Spinal cord (tissue), 10 donors: ENCODE data around the gene ZNF536. TPM values are rescaled to one million over a fixed set of nuclear protein-coding genes. Genes with fewer than 3 reads are reported as not detected.
A peak's percentile ranks its signal among the peaks of the same experiment; 100 is the strongest.

Experiments
- DNase-seq, 6 donors: peaks; one replicate each; pipeline versions ENCODE4 v3.0.0 to v3.0.0-alpha.2; 2013 to 2015; ENCODE audit warnings: low spot score in 6 of 6, low read depth in 4 of 6
- H3K27ac ChIP-seq: one replicate; pipeline ENCODE4 v1.5.1; 2013; ENCODE audit warnings: low read depth, low read length, control low read depth
- H3K27me3 ChIP-seq: one replicate; pipeline ENCODE4 v1.6.1; 2013; ENCODE audit warnings: low read length; ENCODE audit not compliant: control insufficient read depth, insufficient read depth
- H3K36me3 ChIP-seq: one replicate; pipeline ENCODE4 v1.6.1; 2013; ENCODE audit warnings: low read length; ENCODE audit not compliant: control insufficient read depth, insufficient read depth
- H3K4me1 ChIP-seq: one replicate; pipeline ENCODE4 v1.6.1; 2013; ENCODE audit warnings: low read length; ENCODE audit not compliant: control insufficient read depth, insufficient read depth
- H3K4me3 ChIP-seq: one replicate; pipeline ENCODE4 v1.5.1; 2013; ENCODE audit warnings: low read depth, low read length, control low read depth
- H3K9me3 ChIP-seq: one replicate; pipeline ENCODE4 v1.6.1; 2013; ENCODE audit warnings: low read length; ENCODE audit not compliant: control insufficient read depth, insufficient read depth
- whole genome bisulfite sequencing: methylation state at CpG from one replicate; pipeline ENCODE4 v1.1.5; 2013; ENCODE audit warnings: missing lambda C conversion rate; ENCODE audit not compliant: insufficient coverage; 5-methylcytosine and 5-hydroxymethylcytosine counted together
- polyA plus RNA-seq, 2 donors: library from polyadenylated mRNA; unstranded; fragments of 120-200 nt; gene quantifications; one replicate each; pipeline ENCODE4 v1.2.1, GENCODE V29; 2013; ENCODE audit not compliant: insufficient read length in 2 of 2
- total RNA-seq, 2 donors: library from RNA; depleted of rRNA in 1 of 2; stranded (reverse); fragments of 120-200 nt in 1 of 2; fragments of >200 nt in 1 of 2; gene quantifications; one replicate each; pipeline versions ENCODE4 v1.2.3 to v1.2.4, GENCODE V29; 2013 to 2014
- donor health status: healthy.

The ZNF536 gene
- total and polyA plus RNA-seq, 4 donors = 26.2 to 41.1 (median 28.9) TPM

- WGBS = 56% methylated on average over 4 of the region's 4 CpGs
- Histone ChIP-seq H3K27me3 (no peaks in the 10 kb centered on the region), H3K27ac (peak overlapping the region; percentile 51), H3K36me3 (peaks cover 5% of the 10 kb centered on the region), H3K4me3 (no peak overlapping the region), H3K9me3 (no peaks in the 10 kb centered on the region), H3K4me1 (peaks cover 33% of the 10 kb centered on the region)
- no peak for DNase-seq
These were observed 11.1 kb upstream of the ZNF536 start for GRCh38 chr19:30361107-30361447.

- Histone ChIP-seq H3K4me1 (peaks cover 33% of the 10 kb centered on the region), H3K9me3 (no peaks in the 10 kb centered on the region), H3K27ac (no peak overlapping the region), H3K27me3 (no peaks in the 10 kb centered on the region), H3K4me3 (no peak overlapping the region), H3K36me3 (peaks cover 5% of the 10 kb centered on the region)
- no peak for DNase-seq
- 59% methylated on average over 4 of the region's 13 CpGs for whole genome bisulfite sequencing
These were observed 10.5 kb upstream of the ZNF536 start for GRCh38 chr19:30361721-30362120.

- Histone ChIP-seq H3K27me3 (no peaks in the 10 kb centered on the region), H3K27ac (no peak overlapping the region)
- 88% methylated on average over 6 of the region's 6 CpGs for WGBS
These were observed 9.9 kb upstream of the ZNF536 start for GRCh38 chr19:30362156-30362754.

GRCh38 chr19:30363073-30363472 lies 9.1 kb upstream of the ZNF536 start:
- DNase-seq = no peak
- 95% methylated on average over 11 of the region's 11 CpGs for WGBS
- Histone ChIP-seq H3K4me1 (peaks cover 33% of the 10 kb centered on the region), H3K27ac (no peak overlapping the region), H3K9me3 (no peaks in the 10 kb centered on the region), H3K4me3 (no peak overlapping the region), H3K36me3 (peaks cover 5% of the 10 kb centered on the region), H3K27me3 (no peaks in the 10 kb centered on the region)

More at GRCh38 chr19:30362156-30362754, 9.9 kb upstream of the ZNF536 start:
- H3K36me3 ChIP-seq = peaks cover 5% of the 10 kb centered on the region
- H3K4me1 ChIP-seq = peaks cover 33% of the 10 kb centered on the region
- DNase-seq = no peak
- H3K4me3 ChIP-seq = no peak overlapping the region
- H3K9me3 ChIP-seq = no peaks in the 10 kb centered on the region

- Histone ChIP-seq H3K4me1 (peaks cover 22% of the 10 kb centered on the region), H3K4me3 (no peak overlapping the region), H3K27ac (peak overlapping the region; percentile 47), H3K9me3 (no peaks in the 10 kb centered on the region), H3K36me3 (peaks cover 2% of the 10 kb centered on the region), H3K27me3 (no peaks in the 10 kb centered on the region)
- WGBS = 64% methylated on average over 5 of the region's 10 CpGs
- peak in 1 of 6 donors; percentile 62 for DNase-seq
These were observed 7.1 kb upstream of the ZNF536 start for GRCh38 chr19:30364866-30365800.

- H3K36me3 ChIP-seq = peaks cover 2% of the 10 kb centered on the region
- no peak overlapping the region for H3K4me3 ChIP-seq
- no peaks in the 10 kb centered on the region for H3K27me3 ChIP-seq
- no peak for DNase-seq
- peaks cover 12% of the 10 kb centered on the region for H3K4me1 ChIP-seq
- 0% methylated on average over 1 of the region's 1 CpG for WGBS
- H3K9me3 ChIP-seq = no peaks in the 10 kb centered on the region
- no peak overlapping the region for H3K27ac ChIP-seq
These were observed 5.9 kb upstream of the ZNF536 start for GRCh38 chr19:30366282-30366681.

GRCh38 chr19:30367006-30367405 lies 5.2 kb upstream of the ZNF536 start:
- H3K27me3 ChIP-seq = no peaks in the 10 kb centered on the region
- no peak overlapping the region for H3K27ac ChIP-seq
- peaks cover 2% of the 10 kb centered on the region for H3K36me3 ChIP-seq
- DNase-seq = no peak
- H3K9me3 ChIP-seq = no peaks in the 10 kb centered on the region
- H3K4me3 ChIP-seq = no peak overlapping the region
- 100% methylated on average over 2 of the region's 7 CpGs for WGBS
- H3K4me1 ChIP-seq = peaks cover 16% of the 10 kb centered on the region

GRCh38 chr19:30367421-30367820 lies 4.8 kb upstream of the ZNF536 start:
- Histone ChIP-seq H3K27me3 (no peaks in the 10 kb centered on the region), H3K4me3 (no peak overlapping the region), H3K9me3 (no peaks in the 10 kb centered on the region), H3K36me3 (peaks cover 2% of the 10 kb centered on the region), H3K4me1 (peaks cover 14% of the 10 kb centered on the region), H3K27ac (no peak overlapping the region)
- no peak for DNase-seq
- WGBS = 92% methylated on average over 7 of the region's 9 CpGs

- no peaks in the 10 kb centered on the region for H3K9me3 ChIP-seq
- no peak overlapping the region for H3K4me3 ChIP-seq
- no peak overlapping the region for H3K27ac ChIP-seq
- no peaks in the 10 kb centered on the region for H3K27me3 ChIP-seq
- peaks cover 2% of the 10 kb centered on the region for H3K36me3 ChIP-seq
- peaks cover 18% of the 10 kb centered on the region for H3K4me1 ChIP-seq
- WGBS = 77% methylated on average over 3 of the region's 6 CpGs
- peak in 1 of 6 donors; percentile 42 for DNase-seq
These were observed 2.4 kb upstream of the ZNF536 start for GRCh38 chr19:30369833-30370232.
